Left ventricle myocardium inferior (tissue), 1 donor: ENCODE data around the gene COL24A1. TPM values are rescaled to one million over a fixed set of nuclear protein-coding genes. Genes with fewer than 3 reads are reported as not detected.
"Not testable (repeated sequence)": the region's sequence is repeated elsewhere in the genome, so short reads cannot be mapped to it uniquely, and the experiment has no call there.

Source experiments
- DNase-seq: peaks from one replicate; pipeline ENCODE4 v3.0.0-alpha.2; 2020
- H3K27ac ChIP-seq: fragments of 200-600 bp; replicated peaks from 2 replicates; pipeline ENCODE4 v1.8.0; 2021
- H3K27me3 ChIP-seq: fragments of 200-600 bp; 2 replicates; pipeline ENCODE4 v1.8.0; 2021; ENCODE audit warnings: low read depth
- H3K36me3 ChIP-seq: fragments of 200-600 bp; 2 replicates; pipeline ENCODE4 v1.8.0; 2021
- H3K4me1 ChIP-seq: fragments of 200-600 bp; 2 replicates; pipeline ENCODE4 v1.8.0; 2021
- H3K4me3 ChIP-seq: fragments of 200-600 bp; 2 replicates; pipeline ENCODE4 v1.8.0; 2021; ENCODE audit warnings: mild to moderate bottlenecking, moderate library complexity
- H3K9me3 ChIP-seq: fragments of 200-600 bp; replicated peaks from 2 replicates; pipeline ENCODE4 v1.8.0; 2021
- intact Hi-C: fragments of 100-400 bp; cut with micrococcal nuclease; formaldehyde crosslinking; loops from one replicate; pipeline ENCODE4 v1.11.0; 2022
- total RNA-seq: library from RNA; stranded (reverse); fragmentation: NEBNext Ultra II Directional; extraction: Animal tissue kit (Norgen Biotek cat#: 25700); gene quantifications from one replicate; pipeline ENCODE4 v1.2.1, GENCODE V29; 2021
- TF ChIP-seq, protein P1 (sequence below): fragments of 200-600 bp; IDR thresholded peaks from 2 replicates; pipeline ENCODE4 v1.8.0; 2021; ENCODE audit warnings: antibody characterized with exemption, mild to moderate bottlenecking, borderline replicate concordance
- donor health status: DM: no; HTN: yes; CAD: no; lungs with severe emphysema.

Gene COL24A1
- total RNA-seq, 1 donor from 2014 or later: 0.74 TPM

DNA sequence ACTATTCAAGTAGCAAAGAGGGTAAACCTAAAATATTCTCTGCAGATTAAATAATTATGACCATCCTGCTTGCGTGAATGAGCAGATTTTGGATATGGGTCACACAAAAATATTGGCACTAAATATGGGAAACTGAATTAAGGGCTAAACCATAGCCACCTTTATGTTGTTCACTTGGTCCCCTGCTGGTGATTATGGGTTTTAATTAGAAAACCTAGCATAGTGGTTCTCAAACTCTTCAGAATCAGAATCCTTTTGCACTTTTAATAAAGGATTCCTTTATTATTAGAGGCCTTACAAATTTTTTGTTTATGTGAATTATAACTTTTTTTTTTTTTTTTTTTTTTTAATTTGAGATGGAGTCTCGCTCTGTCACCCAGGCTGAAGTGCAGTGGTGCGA, 409.8 kb downstream of the COL24A1 start:
- TF ChIP-seq, protein P1, sequence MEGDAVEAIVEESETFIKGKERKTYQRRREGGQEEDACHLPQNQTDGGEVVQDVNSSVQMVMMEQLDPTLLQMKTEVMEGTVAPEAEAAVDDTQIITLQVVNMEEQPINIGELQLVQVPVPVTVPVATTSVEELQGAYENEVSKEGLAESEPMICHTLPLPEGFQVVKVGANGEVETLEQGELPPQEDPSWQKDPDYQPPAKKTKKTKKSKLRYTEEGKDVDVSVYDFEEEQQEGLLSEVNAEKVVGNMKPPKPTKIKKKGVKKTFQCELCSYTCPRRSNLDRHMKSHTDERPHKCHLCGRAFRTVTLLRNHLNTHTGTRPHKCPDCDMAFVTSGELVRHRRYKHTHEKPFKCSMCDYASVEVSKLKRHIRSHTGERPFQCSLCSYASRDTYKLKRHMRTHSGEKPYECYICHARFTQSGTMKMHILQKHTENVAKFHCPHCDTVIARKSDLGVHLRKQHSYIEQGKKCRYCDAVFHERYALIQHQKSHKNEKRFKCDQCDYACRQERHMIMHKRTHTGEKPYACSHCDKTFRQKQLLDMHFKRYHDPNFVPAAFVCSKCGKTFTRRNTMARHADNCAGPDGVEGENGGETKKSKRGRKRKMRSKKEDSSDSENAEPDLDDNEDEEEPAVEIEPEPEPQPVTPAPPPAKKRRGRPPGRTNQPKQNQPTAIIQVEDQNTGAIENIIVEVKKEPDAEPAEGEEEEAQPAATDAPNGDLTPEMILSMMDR: no peak
- Histone ChIP-seq H3K9me3 (no peaks in the 10 kb centered on the region), H3K27ac (no peak overlapping the region), H3K36me3 (no peaks in the 10 kb centered on the region), H3K4me3 (no peak overlapping the region), H3K27me3 (no peaks in the 10 kb centered on the region), H3K4me1 (no peaks in the 10 kb centered on the region)
- intact Hi-C loops: no loop called here
- no peak for DNase-seq

DNA sequence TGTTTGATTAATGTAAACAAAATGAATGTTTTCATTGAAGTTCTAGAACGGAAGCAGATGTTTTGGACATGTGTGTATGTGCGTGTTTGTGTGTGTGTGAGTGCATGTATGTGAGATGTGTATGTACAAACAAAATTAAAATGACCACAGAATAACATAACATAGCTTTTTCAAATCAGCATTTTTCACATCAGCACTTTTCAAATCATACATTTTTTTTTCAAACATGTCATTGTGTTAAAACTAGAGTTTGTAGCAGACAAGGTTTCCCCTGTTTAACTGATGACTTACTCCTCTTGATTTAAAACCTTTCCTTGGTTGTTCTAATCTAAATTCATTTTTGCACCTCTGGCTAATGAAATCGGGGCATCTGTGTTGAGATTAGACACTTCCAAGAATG, 412.8 kb downstream of the COL24A1 start:
- intact Hi-C loops: no loop called here
- DNase-seq: no peak
- Histone ChIP-seq H3K4me1 (no peaks in the 10 kb centered on the region), H3K27me3 (no peaks in the 10 kb centered on the region), H3K9me3 (no peaks in the 10 kb centered on the region), H3K36me3 (no peaks in the 10 kb centered on the region), H3K27ac (no peak overlapping the region), H3K4me3 (no peak overlapping the region)
- TF ChIP-seq, protein P1: no peak

DNA sequence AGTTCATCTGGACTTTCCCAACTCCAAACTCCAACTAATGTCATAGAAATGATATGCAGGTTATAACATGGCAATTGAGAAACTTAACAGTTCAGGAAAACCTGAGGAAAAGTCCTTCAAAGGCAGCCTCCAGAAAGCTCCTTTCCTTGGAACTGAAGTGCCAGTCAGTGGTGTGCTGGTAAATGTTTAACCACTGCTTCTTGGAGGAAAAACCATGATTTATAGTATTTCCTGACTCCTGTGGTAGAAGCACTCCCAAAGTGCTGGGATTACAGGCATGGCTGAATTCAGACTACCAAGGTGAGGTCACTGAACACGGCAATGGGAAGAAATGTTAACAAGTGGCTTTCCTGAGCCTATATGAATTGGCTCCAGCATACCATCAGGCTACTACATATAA, 421.6 kb downstream of the COL24A1 start:
- H3K27ac ChIP-seq: no peak overlapping the region
- no peak overlapping the region for H3K4me3 ChIP-seq
- H3K4me1 ChIP-seq: no peaks in the 10 kb centered on the region
- intact Hi-C loops: no loop called here
- H3K9me3 ChIP-seq: no peaks in the 10 kb centered on the region
- no peak for DNase-seq
- TF ChIP-seq, protein P1: no peak
- no peaks in the 10 kb centered on the region for H3K27me3 ChIP-seq
- H3K36me3 ChIP-seq: no peaks in the 10 kb centered on the region

GRCh38 chr1:85718678-85719340, 437.8 kb downstream of the COL24A1 start:
- Histone ChIP-seq H3K9me3 (peaks cover 43% of the 10 kb centered on the region), H3K36me3 (no peaks in the 10 kb centered on the region), H3K27ac (no peak overlapping the region), H3K4me1 (no peaks in the 10 kb centered on the region), H3K4me3 (no peak overlapping the region), H3K27me3 (no peaks in the 10 kb centered on the region)
- intact Hi-C loops: no loop called here
- TF ChIP-seq, protein P1: no peak
- DNase-seq: no peak

DNA sequence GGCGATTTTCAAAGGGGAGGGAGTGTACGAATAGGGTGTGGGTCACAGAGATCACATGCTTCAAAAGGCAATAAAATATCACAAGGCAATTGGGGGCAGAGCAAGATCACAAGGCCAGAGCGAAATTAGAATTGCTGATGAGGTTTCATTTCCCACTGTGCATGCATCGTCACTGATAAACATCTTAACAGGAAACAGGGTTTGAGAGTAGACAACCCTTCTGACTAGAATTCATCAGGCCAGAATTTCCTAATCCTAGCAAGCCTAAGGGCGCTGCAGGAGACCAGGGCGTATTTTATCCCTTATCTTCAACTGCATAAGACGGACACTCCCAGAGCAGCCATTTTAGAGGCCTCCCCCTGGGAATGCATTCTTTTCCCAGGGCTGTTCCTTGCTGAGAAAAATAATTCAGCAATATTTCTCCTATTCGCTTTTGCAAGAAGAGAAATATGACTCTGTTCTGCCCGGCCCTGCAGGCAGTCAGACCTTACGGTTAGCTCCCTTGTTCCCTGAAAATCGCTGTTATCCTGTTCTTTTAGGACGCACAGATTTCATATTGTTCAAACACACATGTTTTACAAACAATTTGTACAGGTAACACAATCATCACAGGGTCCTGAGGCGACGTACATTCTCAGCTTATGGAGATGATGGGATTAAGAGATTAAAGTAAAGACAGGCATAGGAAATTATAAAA, 442.0 kb downstream of the COL24A1 start:
- H3K27ac ChIP-seq, H3K4me1 ChIP-seq, intact Hi-C loops, H3K27me3 ChIP-seq, DNase-seq, H3K4me3 ChIP-seq, H3K36me3 ChIP-seq: not testable (repeated sequence)
- peaks cover 14% of the 10 kb centered on the region for H3K9me3 ChIP-seq

- Histone ChIP-seq H3K36me3 (peaks cover 24% of the 10 kb centered on the region), H3K4me1 (peaks cover 27% of the 10 kb centered on the region), H3K27ac (peak overlapping the region; percentile 93), H3K9me3 (no peaks in the 10 kb centered on the region), H3K4me3 (peak overlapping the region; percentile 74), H3K27me3 (no peaks in the 10 kb centered on the region)
- no peak for DNase-seq
- TF ChIP-seq, protein P1: no peak
- intact Hi-C loops: no loop called here
These were observed 447.7 kb downstream of the COL24A1 start for GRCh38 chr1:85708829-85709227.
